Esophagus mucosa (tissue), 1 donor: ENCODE results near the gene RPTN. TPM values are rescaled to one million over a fixed set of nuclear protein-coding genes. Genes with fewer than 3 reads are reported as not detected.
A peak's percentile ranks its signal among the peaks of the same experiment; 100 is the strongest.

ENCODE experiments used
- ATAC-seq: fragments of 200-7000 bp; cut with Tn5 transposase; one replicate; pipeline ENCODE4 v1.9.1; 2020
- total RNA-seq: library from RNA; stranded (reverse); gene quantifications from one replicate; pipeline ENCODE4 v1.2.4, GENCODE V29; 2023
- donor health status: DM: yes; HTN: yes; CAD: no.

The RPTN gene
- total RNA-seq: 0.08 TPM

GRCh38 chr1:152159144-152159543 lies at the start of gene RPTN:
TSS of gene RPTN (minus strand) at chr1:152159228. CDS start at chr1:152157889, 1,339 bp downstream.
- peak; percentile 71 for ATAC-seq

GRCh38 chr1:152198982-152199381 lies 40.0 kb upstream of the RPTN start:
- ATAC-seq: no peak

GRCh38 chr1:152197361-152197941 lies 38.4 kb upstream of the RPTN start:
- no peak for ATAC-seq

- ATAC-seq: no peak
Observed at GRCh38 chr1:152191711-152192110, 32.7 kb upstream of the RPTN start.

- peak; percentile 76 for ATAC-seq
Observed at GRCh38 chr1:152191260-152191659, 32.2 kb upstream of the RPTN start.

GRCh38 chr1:152190589-152190988 lies 31.6 kb upstream of the RPTN start:
- peak; percentile 54 for ATAC-seq

GRCh38 chr1:152189657-152190442 lies 30.8 kb upstream of the RPTN start:
- ATAC-seq: peak; percentile 63

GRCh38 chr1:152188673-152189591 lies 29.9 kb upstream of the RPTN start:
- no peak for ATAC-seq

GRCh38 chr1:152186556-152187285 lies 27.7 kb upstream of the RPTN start:
- peak; percentile 8 for ATAC-seq

GRCh38 chr1:152185544-152186391 lies 26.7 kb upstream of the RPTN start:
- peak; percentile 45 for ATAC-seq

- peak; percentile 83 for ATAC-seq
Observed at GRCh38 chr1:152182944-152183361, 23.9 kb upstream of the RPTN start.

GRCh38 chr1:152182431-152182830 lies 23.4 kb upstream of the RPTN start:
- ATAC-seq: peak; percentile 46

- ATAC-seq: peak; percentile 6
Observed at GRCh38 chr1:152179566-152179965, 20.5 kb upstream of the RPTN start.

- no peak for ATAC-seq
Observed at GRCh38 chr1:152170287-152170905, 11.4 kb upstream of the RPTN start.

- no peak for ATAC-seq
Observed at GRCh38 chr1:152169366-152170025, 10.5 kb upstream of the RPTN start.

- no peak for ATAC-seq
Observed at GRCh38 chr1:152168535-152168868, 9.5 kb upstream of the RPTN start.

- peak; percentile 96 for ATAC-seq
Observed at GRCh38 chr1:152167835-152168534, 9.0 kb upstream of the RPTN start.

- no peak for ATAC-seq
Observed at GRCh38 chr1:152166966-152167365, 7.9 kb upstream of the RPTN start.

- ATAC-seq: no peak
Observed at GRCh38 chr1:152165286-152166077, 6.5 kb upstream of the RPTN start.
